GM12878 (cell line): ENCODE measurements around the gene RCC1. TPM values are rescaled to one million over a fixed set of nuclear protein-coding genes. Genes with fewer than 3 reads are reported as not detected.

Experiments used
- BACH1 ChIP-seq: fragments of 450-650 bp; IDR thresholded peaks from 2 replicates; pipeline ENCODE4 v1.6.1; 2017; ENCODE audit warnings: mild to moderate bottlenecking, borderline replicate concordance
- BCLAF1 ChIP-seq: fragments of 450-650 bp; IDR thresholded peaks from 2 replicates; pipeline ENCODE4 v1.6.1; 2017; ENCODE audit warnings: antibody characterized with exemption, mild to moderate bottlenecking, moderate library complexity
- BMI1 ChIP-seq: fragments of 450-650 bp; IDR thresholded peaks from 2 replicates; pipeline ENCODE4 v1.6.1; 2016; ENCODE audit warnings: mild to moderate bottlenecking, moderate library complexity, borderline replicate concordance
- CBX3 ChIP-seq: fragments of 200-600 bp; sonication (generic); IDR thresholded peaks from 2 replicates; pipeline ENCODE4 v1.6.1; 2016; ENCODE audit warnings: low read depth, borderline replicate concordance
- CBX5 ChIP-seq: sonication (generic); IDR thresholded peaks from 2 replicates; pipeline ENCODE4 v1.6.1; 2016; ENCODE audit warnings: low read depth, moderate library complexity, mild to moderate bottlenecking, inconsistent platforms
- E2F8 ChIP-seq: fragments of 450-650 bp; IDR thresholded peaks from 2 replicates; pipeline ENCODE4 v1.6.1; 2018; ENCODE audit warnings: mild to moderate bottlenecking, low read depth, moderate library complexity; ENCODE audit not compliant: partially characterized antibody
- ESRRA ChIP-seq: IDR thresholded peaks from 2 replicates; pipeline ENCODE4 v1.6.1; 2012; ENCODE audit warnings: mild to moderate bottlenecking, low read length, improper control_type of control experiment
- IKZF1 ChIP-seq: fragments of 450-650 bp; conservative IDR thresholded peaks from 2 replicates; pipeline ENCODE4 v1.6.1; 2017; ENCODE audit warnings: antibody characterized with exemption, mild to moderate bottlenecking
- IKZF2 ChIP-seq, 2 experiments: fragments of 450-650 bp; IDR thresholded peaks; 2 replicates each; pipeline ENCODE4 v1.6.1; 2017; ENCODE audit warnings: mild to moderate bottlenecking in 2 of 2, moderate library complexity in 2 of 2
- LARP7 ChIP-seq: fragments of 450-650 bp; IDR thresholded peaks from 2 replicates; pipeline ENCODE4 v1.6.1; 2017; ENCODE audit warnings: mild to moderate bottlenecking
- NR2F1 ChIP-seq: fragments of 450-650 bp; conservative IDR thresholded peaks from 2 replicates; pipeline ENCODE4 v1.6.1; 2017; ENCODE audit warnings: mild to moderate bottlenecking
- PML ChIP-seq: IDR thresholded peaks from 2 replicates; pipeline ENCODE4 v1.6.1; 2012; ENCODE audit warnings: low read length, inconsistent platforms
- PRDM15 ChIP-seq: fragments of 450-650 bp; formaldehyde crosslinking; IDR thresholded peaks from 2 replicates; pipeline ENCODE4 v1.4.0; 2020; ENCODE audit warnings: mild to moderate bottlenecking, moderate library complexity
- RAD21 ChIP-seq: IDR thresholded peaks from 2 replicates; pipeline ENCODE4 v1.6.1; 2011; ENCODE audit warnings: mild to moderate bottlenecking, low read depth, low read length, moderate library complexity; ENCODE audit not compliant: insufficient read depth
- RB1 ChIP-seq: fragments of 450-650 bp; formaldehyde crosslinking; IDR thresholded peaks from 2 replicates; pipeline ENCODE4 v1.6.1; 2017; ENCODE audit warnings: mild to moderate bottlenecking, borderline replicate concordance
- SMARCA5 ChIP-seq: fragments of 450-650 bp; IDR thresholded peaks from 2 replicates; pipeline ENCODE4 v1.6.1; 2017; ENCODE audit warnings: mild to moderate bottlenecking
- SUZ12 ChIP-seq: fragments of 200-600 bp; sonication (generic); IDR thresholded peaks from one replicate; pipeline ENCODE4 v1.6.1; 2018; ENCODE audit warnings: antibody characterized with exemption, mild to moderate bottlenecking; ENCODE audit not compliant: unreplicated experiment
- TARDBP ChIP-seq: IDR thresholded peaks from 2 replicates; pipeline ENCODE4 v1.6.1; 2016; ENCODE audit warnings: borderline replicate concordance
- TCF7 ChIP-seq: IDR thresholded peaks from 2 replicates; pipeline ENCODE4 v1.6.1; 2014; ENCODE audit warnings: antibody characterized with exemption, borderline replicate concordance
- ZBTB33 ChIP-seq: fragments of 450-650 bp; IDR thresholded peaks from 2 replicates; pipeline ENCODE4 v1.6.1; 2017; ENCODE audit warnings: mild to moderate bottlenecking
- ZZZ3 ChIP-seq: IDR thresholded peaks from 2 replicates; pipeline ENCODE4 v1.6.1; 2011; ENCODE audit warnings: low read depth; ENCODE audit not compliant: control insufficient read depth, insufficient read length
- polyA plus RNA-seq, 11 experiments: library from polyadenylated mRNA; depleted of rRNA in 4 of 11; unstranded in 6 of 11; stranded (reverse) in 5 of 11; fragments of >200 nt; fragmentation: Nextera tagmentation in 4 of 11; fragmentation: Illumina TruSeq in 1 of 11; extraction: Ambion mirVana in 4 of 11; extraction: Trizol in 1 of 11; gene quantifications; 1 replicate in 1 of 11; 2 replicates in 10 of 11; pipeline versions ENCODE4 v1.2.1 to v1.2.3, GENCODE V29; 2011 to 2016; ENCODE audit warnings: inconsistent platforms in 2 of 11, missing spikeins in 2 of 11, low read depth in 1 of 11
- total RNA-seq, 4 experiments: library from RNA; depleted of rRNA in 3 of 4; stranded (reverse); fragments of >200 nt in 3 of 4; fragmentation: Illumina TruSeq in 1 of 4; extraction: Trizol in 1 of 4; gene quantifications; 2 replicates each; pipeline versions ENCODE4 v1.2.1 to v1.2.3, GENCODE V29; 2013 to 2021

The RCC1 gene
- total and polyA plus RNA-seq, 10 of the 15 experiments (the other 5 are each of a cell fraction or from before 2014, with no cell fraction given) = 8.3 to 99.4 (median 74.6) TPM

- 0 out of 2 replicates have a peak, but pooled peaks have one; percentile 4 for TF ChIP-seq PRDM15
- TF ChIP-seq ZZZ3 = no peak
- TF ChIP-seq RAD21 = no peak
- no peak for TF ChIP-seq SMARCA5
- TF ChIP-seq NR2F1 = no peak
- no peak for TF ChIP-seq LARP7
- TF ChIP-seq CBX3 = no peak
- no peak for TF ChIP-seq E2F8
- TF ChIP-seq IKZF1 = no peak
- no peak for TF ChIP-seq ZBTB33
- no peak for TF ChIP-seq RB1
- TF ChIP-seq BCLAF1 = no peak
- TF ChIP-seq IKZF2 (IDR thresholded peaks at IDR 0.05) = no peak
- TF ChIP-seq CBX5 = no peak; the same call in 1 of the 2 replicates
- TF ChIP-seq ESRRA = no peak
- TF ChIP-seq PML = peak; percentile 88
- no peak; the same call in 1 of the 2 replicates for TF ChIP-seq BMI1
- no peak for TF ChIP-seq TARDBP
- TF ChIP-seq BACH1 = no peak
- TF ChIP-seq TCF7 = no peak; the same call in 1 of the 2 replicates
- no peak for TF ChIP-seq SUZ12
Measured at GRCh38 chr1:28509705-28510272, 3.9 kb downstream of the RCC1 start (continued).
